ENCODE data around the gene APOD. TPM values are rescaled to one million over a fixed set of nuclear protein-coding genes. Genes with fewer than 3 reads are reported as not detected.
"Not testable (repeated sequence)": the region's sequence is repeated elsewhere in the genome, so short reads cannot be mapped to it uniquely, and the experiment has no call there.

APOD gene
- total RNA-seq = 2.8 and 8.6 TPM in 2 replicates

- no peak for DNase-seq (ENCODE audit: extremely low read depth, low read depth, low spot score)
Measured at GRCh38 chr3:195583831-195584542, at the start of gene APOD. TSS of gene APOD (minus strand) at chr3:195583940. CDS start at chr3:195579461, 4,479 bp downstream.

- DNase-seq (ENCODE audit: extremely low read depth, low read depth, low spot score) = not testable (repeated sequence)
Measured at GRCh38 chr3:195633351-195633750, 49.6 kb upstream of the APOD start.

- not testable (repeated sequence) for DNase-seq (ENCODE audit: extremely low read depth, low read depth, low spot score)
Measured at GRCh38 chr3:195632501-195633185, 48.9 kb upstream of the APOD start.

- DNase-seq (ENCODE audit: extremely low read depth, low read depth, low spot score) = not testable (repeated sequence)
Measured at GRCh38 chr3:195632046-195632445, 48.3 kb upstream of the APOD start.

GRCh38 chr3:195630938-195631495, 47.3 kb upstream of the APOD start:
- not testable (repeated sequence) for DNase-seq (ENCODE audit: extremely low read depth, low read depth, low spot score)

- DNase-seq (ENCODE audit: extremely low read depth, low read depth, low spot score) = not testable (repeated sequence)
Measured at GRCh38 chr3:195630086-195630917, 46.6 kb upstream of the APOD start.

- DNase-seq (ENCODE audit: extremely low read depth, low read depth, low spot score) = not testable (repeated sequence)
Measured at GRCh38 chr3:195629682-195630081, 45.9 kb upstream of the APOD start.

GRCh38 chr3:195628386-195628920, 44.7 kb upstream of the APOD start:
- not testable (repeated sequence) for DNase-seq (ENCODE audit: extremely low read depth, low read depth, low spot score)

- not testable (repeated sequence) for DNase-seq (ENCODE audit: extremely low read depth, low read depth, low spot score)
Measured at GRCh38 chr3:195627515-195628385, 44.0 kb upstream of the APOD start.

- not testable (repeated sequence) for DNase-seq (ENCODE audit: extremely low read depth, low read depth, low spot score)
Measured at GRCh38 chr3:195624603-195625560, 41.1 kb upstream of the APOD start.

GRCh38 chr3:195624171-195624570, 40.4 kb upstream of the APOD start:
- DNase-seq (ENCODE audit: extremely low read depth, low read depth, low spot score) = not testable (repeated sequence)

- not testable (repeated sequence) for DNase-seq (ENCODE audit: extremely low read depth, low read depth, low spot score)
Measured at GRCh38 chr3:195623217-195623965, 39.7 kb upstream of the APOD start.

GRCh38 chr3:195622523-195623170, 38.9 kb upstream of the APOD start:
- not testable (repeated sequence) for DNase-seq (ENCODE audit: extremely low read depth, low read depth, low spot score)

GRCh38 chr3:195622012-195622411, 38.3 kb upstream of the APOD start:
- not testable (repeated sequence) for DNase-seq (ENCODE audit: extremely low read depth, low read depth, low spot score)

GRCh38 chr3:195621095-195621494, 37.4 kb upstream of the APOD start:
- not testable (repeated sequence) for DNase-seq (ENCODE audit: extremely low read depth, low read depth, low spot score)

- not testable (repeated sequence) for DNase-seq (ENCODE audit: extremely low read depth, low read depth, low spot score)
Measured at GRCh38 chr3:195620476-195620875, 36.7 kb upstream of the APOD start.
